ENCODE data around the gene ATP8B1.
"Not testable (repeated sequence)": the region's sequence is repeated elsewhere in the genome, so short reads cannot be mapped to it uniquely, and the experiment has no call there.

Gene ATP8B1

DNA sequence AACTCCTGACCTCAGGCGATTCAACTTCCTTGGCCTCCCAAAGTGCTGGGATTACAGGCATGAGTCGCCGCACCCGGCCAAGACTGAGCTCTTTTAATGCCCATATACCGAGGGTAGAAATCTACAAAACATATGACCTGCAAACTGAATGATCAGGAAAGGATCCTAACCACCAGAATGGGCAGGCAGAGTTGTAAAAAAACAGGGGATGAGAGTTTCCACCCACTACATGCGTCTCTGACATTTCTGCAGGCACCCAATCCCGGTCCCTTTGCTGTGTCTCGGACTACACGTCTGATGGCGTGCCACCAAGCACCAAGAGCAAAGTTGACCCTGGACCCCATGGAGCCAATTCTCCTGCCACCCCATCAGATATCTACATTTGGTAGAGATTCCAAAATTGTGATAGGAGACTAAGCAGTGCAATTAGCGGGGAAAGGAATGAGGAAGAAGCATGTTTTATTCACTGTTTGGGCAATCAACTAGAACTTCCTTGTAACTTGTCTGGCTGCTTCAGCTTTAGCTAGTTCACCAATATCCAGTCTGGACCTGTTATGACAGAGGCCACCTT lies 74.1 kb downstream of the ATP8B1 start:
- DNase-seq: no peak

DNA sequence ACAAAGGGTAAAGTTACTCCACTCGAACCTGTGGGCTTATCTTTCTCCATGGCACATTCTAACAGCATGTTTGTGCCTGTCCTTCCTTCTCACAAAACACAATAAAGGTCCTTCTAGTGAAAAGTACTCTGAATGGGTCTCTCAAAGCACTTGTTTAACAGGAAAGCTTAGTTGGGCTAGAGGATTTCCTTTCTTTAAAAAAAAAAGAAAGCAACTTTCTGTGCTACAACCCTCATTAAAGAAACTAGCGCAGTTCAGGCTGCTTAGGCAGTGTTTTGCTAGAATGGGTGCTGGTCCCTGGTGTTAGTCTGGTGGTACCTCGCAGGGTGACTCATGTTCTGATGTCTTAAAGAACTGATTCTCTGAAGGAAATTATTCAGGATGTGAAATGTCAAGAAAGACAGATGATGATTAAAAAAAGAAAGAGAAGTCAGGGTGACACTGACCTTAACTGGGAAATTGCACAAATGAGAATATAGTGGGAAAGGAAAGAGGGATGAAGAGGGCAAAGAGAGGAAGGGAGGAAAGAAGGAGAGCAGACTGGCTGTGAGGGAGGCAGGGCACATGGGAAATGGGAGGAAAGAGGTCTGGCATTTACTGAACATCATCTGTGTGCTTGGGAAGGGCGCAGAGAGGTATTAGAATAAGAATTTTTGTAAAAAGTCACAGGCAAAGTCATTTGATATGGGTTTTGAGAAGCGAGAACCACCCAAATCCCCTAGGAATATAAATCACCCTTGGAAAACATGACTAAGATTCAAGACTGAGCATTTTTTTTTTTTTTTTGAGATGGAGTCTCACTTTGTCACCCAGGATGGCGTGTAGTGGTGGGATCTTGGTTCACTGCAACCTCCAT lies 74.9 kb downstream of the ATP8B1 start:
- DNase-seq: no peak

DNA sequence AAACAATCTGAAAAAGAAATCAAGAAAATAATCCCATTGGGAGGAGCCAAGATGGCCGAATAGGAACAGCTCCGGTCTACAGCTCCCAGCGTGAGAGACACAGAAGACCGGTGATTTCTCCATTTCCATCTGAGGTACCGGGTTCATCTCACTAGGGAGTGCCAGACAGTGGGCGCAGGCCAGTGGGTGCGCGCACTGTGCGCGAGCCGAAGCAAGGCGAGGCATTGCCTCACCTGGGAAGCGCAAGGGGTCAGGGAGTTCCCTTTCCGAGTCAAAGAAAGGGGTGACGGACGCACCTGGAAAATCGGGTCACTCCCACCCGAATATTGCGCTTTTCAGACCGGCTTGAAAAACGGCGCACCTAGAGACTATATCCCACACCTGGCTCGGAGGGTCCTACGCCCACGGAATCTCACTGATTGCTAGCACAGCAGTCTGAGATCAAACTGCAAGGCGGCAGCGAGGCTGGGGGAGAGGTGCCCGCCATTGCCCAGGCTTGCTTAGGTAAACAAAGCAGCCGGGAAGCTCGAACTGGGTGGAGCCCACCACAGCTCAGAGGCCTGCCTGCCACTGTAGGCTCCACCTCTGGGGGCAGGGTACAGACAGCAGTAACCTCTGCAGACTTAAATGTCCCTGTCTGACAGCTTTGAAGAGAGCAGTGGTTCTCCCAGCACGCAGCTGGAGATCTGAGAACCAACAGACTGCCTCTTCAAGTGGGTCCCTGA lies 83.7 kb downstream of the ATP8B1 start:
- DNase-seq: not testable (repeated sequence)

DNA sequence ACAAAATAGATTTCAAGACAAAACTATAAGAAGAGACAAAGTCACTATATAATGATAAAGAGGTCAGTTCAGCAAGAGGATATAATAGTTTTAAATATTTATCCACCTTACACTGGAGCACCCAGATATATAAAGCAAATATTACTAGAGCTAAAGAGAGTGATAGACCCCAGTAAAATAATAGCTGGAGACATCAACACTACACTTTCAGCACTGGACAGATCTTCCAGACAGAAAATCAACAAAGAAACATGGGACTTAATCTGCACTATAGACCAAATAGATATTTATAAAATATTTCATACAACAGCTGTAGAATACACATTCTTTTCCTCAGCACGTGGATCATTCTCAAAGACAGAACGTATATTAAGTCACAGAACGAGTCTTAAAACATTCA lies 86.6 kb downstream of the ATP8B1 start:
- DNase-seq: no peak

DNA sequence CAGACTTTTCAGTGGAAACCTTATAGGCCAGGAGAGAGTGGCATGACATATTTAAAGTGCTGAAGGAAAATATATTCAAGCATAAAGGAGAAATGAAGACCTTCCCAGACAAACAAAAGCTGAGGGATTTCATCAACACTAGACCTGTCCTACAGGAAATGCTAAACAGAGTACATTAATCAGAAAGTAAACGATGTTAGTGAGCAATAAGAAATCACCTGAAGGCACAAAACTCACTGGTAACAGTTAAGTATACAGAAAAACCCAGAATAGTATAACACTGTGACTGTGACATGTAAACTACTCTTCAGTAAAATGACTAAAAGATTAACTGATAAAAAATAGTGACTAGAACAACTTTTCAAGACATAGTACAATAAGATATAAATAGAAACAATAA lies 87.4 kb downstream of the ATP8B1 start:
- no peak for DNase-seq

DNA sequence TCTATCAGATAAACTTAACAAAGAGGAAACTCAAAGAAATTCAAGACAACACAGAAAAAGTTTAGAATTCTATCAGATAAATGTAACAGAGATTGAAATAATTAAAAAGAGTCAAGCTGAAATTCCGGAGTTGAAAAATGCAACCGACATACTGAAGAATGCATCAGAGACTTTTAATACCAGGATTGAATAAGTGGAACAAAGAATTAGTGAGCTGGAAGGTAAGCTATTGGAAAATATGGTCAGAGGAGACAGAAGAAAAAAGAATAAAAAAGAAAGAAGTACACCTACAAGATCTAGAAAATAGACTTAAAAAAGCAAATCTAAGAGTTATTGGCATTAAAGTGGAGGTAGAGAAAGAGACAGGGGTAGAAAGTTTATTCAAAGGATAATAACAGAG lies 88.0 kb downstream of the ATP8B1 start:
- no peak for DNase-seq

DNA sequence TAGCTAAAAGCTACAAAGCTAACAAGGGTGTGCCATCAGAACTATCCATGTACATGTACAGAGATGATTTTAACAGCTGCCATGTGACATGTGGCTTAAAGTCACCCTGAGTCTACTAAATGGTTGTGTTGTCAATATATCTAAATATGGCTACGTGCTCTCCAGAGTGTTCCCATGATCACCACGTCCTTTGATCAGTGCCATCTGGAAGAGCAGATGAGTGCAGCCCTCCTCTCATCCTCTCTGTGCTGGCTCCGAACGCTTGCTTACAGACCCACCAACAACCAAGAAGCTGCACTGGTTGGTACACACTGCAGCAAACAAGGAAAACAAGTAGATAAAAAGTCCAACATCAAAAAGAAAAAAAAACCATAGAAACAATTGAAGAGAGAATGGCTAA lies 92.9 kb downstream of the ATP8B1 start:
- no peak for DNase-seq

DNA sequence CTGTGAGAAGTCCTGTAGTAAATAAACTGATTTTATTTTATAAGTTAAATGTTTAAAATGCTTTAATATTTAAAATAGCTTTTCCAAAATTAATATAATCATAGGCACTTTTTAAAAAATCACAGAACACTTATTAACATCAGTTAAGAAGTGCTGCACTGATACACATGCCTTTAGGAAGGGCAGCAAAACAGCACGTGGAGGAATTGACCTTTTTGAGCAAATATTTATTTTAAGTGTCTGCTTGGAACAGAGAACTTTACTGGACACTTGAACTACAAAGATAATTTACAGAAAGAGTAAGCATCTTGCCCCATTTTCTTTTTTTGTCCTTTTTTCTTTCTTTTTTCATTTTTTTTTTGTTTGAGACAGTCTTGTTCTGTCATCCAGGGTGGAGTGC lies 93.8 kb downstream of the ATP8B1 start:
- DNase-seq: no peak

DNA sequence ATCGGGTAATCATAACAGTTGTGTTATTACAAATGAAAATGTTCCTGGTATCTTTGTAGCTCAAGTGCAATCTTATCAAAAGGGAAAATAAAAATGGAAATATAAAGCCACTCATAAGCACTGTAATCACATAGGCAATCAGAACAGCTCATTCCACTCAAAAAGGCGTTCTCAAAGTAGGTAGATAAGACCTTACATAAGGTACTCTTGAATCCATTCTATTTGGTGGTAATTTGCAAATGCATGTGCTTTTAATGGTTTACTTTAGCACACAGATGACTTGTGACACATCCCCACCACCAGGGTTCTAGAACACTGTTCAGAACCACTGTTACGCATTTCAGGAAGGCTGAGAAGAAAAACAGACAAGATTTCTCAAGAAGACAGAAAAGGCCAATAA lies 94.8 kb downstream of the ATP8B1 start:
- DNase-seq: no peak

DNA sequence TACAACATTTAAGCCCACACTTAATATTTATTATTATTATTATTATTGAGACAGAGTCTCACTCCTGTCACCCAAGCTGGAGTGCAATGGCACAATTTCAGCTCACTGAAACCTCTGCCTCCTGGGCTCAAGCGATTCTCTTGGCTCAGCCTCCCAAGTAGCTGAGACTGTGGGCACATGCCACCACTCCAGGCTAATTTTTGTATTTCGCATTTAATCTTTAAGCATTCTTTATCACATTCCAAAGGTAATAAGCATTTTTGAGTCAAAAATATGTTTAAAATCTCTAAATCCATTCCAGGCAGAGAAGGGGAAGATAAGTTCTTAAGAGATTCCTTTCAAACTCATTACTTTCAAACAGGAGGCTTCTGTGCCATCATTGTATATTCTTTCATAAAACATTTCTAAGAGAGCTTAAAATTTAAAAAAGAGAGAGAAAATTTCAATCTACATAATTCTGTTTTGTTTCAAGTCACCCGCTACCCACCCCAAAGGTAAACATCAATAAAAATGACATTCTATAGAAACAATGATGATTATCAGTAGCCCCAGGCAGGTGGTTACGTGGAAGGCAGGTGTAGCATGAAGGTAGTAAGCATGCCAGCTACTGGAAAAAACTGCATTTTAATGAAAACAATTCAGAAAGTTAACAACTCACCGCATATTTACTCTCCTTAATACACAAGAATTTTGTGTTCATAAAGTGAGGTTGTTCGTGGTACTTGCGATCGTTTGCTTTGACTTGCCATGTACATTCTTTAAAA lies 97.1 kb downstream of the ATP8B1 start:
- DNase-seq: no peak

DNA sequence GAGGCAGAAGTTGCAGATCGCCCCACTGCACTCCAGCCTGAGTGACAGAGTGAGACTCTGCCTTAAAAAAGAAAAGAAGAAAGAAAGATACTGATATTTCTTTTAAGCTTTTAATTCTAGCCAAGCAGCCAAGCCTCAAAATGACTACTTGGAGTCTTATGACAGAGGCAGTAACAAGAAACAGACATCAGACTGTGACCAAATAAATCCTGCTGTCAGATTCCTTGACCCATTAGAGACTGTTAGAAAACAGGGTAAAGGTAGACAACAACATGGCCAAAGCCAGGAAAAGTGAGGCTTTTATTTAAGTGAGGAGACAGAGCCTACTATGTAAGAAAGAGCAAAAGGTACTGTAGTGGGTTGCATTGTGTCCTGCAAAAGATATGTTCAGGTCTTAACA lies 98.1 kb downstream of the ATP8B1 start:
- no peak for DNase-seq

DNA sequence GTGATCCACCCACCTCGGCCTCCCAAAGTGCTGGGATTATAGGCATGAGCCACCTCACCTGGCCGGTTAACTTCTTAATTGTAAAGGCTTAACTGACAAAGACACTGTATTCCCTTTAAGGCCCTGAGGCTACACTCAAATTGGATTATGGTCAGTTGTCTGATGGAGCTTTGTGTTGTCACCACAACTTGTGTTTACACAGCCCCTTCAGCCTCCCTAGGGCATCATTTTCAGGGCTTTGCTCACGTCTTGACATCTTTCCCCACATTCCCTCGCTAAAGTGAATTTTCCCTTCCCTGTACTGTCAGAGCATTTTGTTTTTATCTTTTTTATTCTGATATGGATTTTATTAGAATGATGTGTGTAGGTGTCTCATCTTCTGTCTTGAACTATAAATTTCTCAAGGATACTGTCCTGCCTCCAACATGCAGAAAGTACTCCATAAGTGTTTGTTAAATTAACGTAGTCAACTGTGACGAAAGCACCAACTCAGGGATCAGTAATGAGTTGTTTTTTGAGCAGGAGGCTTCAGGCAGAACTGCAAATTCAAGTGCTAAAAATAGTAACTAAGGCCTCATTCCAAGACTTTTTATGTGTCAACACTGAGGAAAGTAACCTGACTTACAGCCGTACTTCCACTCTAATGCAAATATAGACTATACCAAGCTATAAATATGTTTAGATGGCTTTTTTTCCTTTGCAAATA lies 104.4 kb downstream of the ATP8B1 start:
- DNase-seq: no peak

DNA sequence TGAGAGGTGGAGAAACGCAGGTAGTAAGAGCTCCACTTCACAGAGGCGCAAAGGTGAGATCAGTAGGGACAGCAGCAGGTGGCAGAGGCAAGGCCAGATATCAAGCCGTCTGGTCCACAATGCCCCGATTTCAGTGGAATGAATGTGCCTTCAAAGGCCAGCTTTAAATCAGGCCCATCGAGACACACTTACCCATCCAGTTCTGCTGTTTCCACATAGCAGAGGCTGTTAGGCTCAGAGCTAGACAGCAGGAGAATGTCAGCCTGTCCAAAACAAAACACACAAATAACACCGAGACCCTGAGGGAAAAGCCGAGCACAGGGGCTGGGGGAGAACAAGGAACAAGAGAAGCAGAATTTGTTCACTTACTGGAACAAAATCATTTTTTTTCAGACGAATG lies 105.7 kb downstream of the ATP8B1 start:
- no peak for DNase-seq

DNA sequence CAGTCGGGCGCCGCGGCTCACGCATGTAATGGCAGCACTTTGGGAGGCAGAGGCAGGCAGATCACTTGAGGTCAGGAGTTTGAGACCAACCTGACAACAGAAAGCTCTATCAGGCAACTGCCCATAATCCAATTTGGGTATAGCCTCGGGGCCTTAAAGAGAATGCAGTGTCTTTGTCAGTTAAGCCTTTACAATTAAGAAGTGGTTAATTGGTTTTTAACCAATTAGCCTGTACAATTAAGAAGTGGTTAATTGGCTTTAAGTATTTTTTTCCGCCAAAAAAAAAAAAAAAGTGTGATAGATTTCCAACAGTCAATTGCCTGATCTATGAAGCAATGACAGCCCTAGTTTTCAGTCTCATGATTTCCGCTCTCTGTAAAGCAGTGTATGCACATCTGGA lies 106.8 kb downstream of the ATP8B1 start:
- no peak for DNase-seq

DNA sequence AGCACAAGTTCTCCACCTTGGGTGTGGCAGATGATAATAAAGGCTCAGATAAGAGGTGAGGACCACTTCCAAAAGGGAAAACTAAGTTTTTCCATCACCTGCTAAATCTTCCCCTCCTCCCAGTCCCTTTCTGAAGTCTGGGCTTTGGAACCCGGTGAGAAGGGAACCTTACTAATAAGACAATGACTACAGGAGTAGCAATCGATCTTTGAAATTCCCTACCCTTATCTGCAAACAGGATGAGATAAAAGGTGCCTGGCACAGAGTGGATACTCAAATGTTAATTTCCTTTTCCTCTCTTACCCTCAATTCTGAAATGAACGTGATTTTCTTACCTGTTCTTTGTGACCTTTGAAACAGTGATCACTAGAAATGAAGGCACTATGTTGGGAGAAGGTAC lies 111.8 kb downstream of the ATP8B1 start:
- DNase-seq: no peak

DNA sequence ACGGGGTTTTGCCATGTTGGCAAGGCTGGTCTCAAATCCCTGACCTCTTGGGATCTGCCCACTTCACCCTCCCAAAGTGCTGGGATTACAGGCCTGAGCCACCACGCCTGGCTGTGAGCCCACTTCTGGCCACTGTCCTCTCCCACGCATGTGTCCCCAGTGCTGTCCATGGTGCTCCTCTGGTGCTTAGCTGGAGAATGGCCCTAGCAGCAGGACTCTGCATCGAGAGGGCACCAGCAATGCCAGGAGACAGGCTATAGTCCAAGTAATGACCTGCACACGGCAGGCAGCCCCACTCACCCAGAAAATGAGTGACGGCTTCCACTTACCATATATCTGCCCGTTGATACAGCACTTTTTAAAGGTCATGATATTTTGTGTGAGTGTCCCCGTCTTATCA lies 115.1 kb downstream of the ATP8B1 start:
- no peak for DNase-seq

DNA sequence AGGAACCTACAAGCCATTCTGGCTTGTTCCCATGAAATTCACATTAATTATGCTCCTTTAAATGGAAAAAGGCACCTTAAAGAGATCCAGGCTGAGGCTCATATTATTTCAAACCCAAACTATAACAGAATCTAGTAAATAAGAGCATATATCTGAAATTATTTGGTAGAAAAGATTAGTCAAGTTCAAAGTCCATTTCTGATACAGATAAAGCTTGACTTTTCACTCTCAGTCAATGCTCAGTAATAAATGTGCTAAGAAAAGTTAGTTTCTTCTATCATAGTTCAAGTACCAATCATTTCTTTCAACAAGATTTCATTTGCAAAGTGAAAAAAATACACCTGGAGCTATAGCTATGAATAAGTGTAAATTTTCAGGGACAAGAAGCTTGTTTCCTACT lies 119.6 kb downstream of the ATP8B1 start:
- DNase-seq: no peak

DNA sequence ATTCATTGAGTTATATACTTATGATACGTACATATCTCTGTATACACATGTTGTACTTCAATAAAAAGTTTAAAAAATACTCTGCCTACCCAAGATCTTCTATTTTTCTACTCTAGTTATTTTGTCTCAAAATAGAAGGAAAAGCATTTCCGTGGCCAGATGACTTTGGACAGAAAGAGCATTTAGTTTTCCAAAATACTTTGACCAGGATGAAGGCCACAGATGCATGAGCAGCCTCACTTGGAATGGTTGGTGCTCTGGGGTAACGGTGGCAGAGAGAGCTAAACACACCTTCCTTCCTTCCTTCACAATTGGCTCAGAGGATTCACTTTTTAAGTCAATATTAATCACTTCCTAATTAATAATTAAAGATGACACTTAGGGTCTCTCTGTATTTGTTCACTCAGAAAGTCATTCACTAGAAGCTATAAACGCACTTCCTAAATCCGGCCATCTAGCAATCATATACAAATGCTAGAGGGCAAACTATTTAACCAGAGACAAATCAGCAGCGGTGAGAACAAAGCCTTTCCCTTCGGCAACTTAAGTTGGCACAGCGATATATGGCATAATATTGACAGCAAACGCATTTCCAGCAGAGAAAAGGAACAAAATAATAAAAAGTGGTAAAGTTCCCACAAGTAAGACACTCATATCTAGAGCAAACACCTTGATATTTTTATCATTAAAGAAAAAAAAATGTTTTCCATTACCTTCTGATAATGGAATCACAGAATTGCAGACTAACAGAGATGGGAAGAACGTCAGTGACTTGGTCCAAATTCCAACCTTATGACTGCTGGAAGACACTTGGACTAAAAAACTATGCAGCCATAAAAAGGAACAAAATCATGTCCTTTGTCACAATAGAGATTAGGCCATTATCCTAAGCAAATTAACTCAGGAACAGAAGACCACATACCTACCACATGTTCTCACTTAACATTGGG lies 125.6 kb downstream of the ATP8B1 start:
- no peak for DNase-seq

DNA sequence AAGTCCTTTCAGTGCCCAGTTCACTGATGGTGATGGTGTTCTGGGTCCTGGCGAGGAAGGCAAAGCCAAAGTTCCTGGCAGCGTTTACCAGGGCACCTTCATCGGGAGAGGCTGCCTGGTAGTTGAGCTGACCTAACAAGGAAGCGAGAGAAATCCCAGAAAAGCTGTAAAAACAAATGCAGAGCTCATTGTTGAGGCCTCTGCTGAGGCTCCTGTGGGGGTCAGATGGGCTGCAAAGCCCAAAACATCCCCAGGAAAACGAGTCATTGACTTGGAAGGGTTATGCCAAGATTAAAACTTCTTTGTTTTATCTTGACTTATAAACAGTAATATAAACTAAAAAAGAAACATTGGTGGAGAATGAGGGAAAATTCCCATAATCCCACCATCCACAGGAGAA lies 128.2 kb downstream of the ATP8B1 start:
- DNase-seq: no peak

DNA sequence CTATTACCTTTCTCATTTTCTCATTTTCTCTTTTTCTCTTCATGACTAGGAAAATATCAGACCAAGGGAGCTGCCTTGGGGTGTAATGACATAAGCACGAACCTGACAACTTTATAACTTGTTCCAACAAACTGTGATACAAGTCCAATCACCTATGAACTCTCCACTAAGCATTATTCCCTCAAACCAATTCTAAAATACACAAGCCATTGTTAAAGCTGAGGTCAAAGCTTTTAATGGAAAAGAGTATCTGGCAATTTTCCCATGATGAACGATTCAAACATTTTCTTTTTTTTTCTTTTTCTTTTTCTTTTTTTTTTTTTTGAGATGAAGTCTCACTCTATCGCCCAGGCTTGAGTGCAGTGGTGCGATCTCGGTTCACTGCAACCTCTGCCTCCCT lies 133.1 kb downstream of the ATP8B1 start:
- no peak for DNase-seq

Measured in hypothalamus (tissue), 51 donors.